ENCODE measurements around the gene SPATA13. TPM values are rescaled to one million over a fixed set of nuclear protein-coding genes. Genes with fewer than 3 reads are reported as not detected.

The SPATA13 gene
- total RNA-seq, 1 experiment from 2014 or later, result 14.1 TPM

- no CpG with 5 or more reads among the region's 3 CpGs for WGBS (ENCODE audit: extremely low coverage, insufficient read length, low lambda C conversion rate)
Measured at GRCh38 chr13:24203273-24203672, 42.8 kb downstream of the SPATA13 start.

More at GRCh38 chr13:24203273-24203672, 42.8 kb downstream of the SPATA13 start:
- Histone ChIP-seq H3K79me2 (ENCODE audit: insufficient read depth, low read length) (peaks cover 2% of the 10 kb centered on the region; the same call in 1 of the 2 replicates), H3K4ac (ENCODE audit: low read depth, low read length) (no peak overlapping the region), H3K79me1 (ENCODE audit: insufficient read depth, low read depth, low read length, poor library complexity, severe bottlenecking) (no peaks in the 10 kb centered on the region), H3K56ac (ENCODE audit: insufficient read length, low read depth, low read length) (no peak overlapping the region), H3K27me3 (ENCODE audit: insufficient read depth, low read length) (no peaks in the 10 kb centered on the region), H3K4me2 (ENCODE audit: insufficient read depth, insufficient read length, low read length) (no peak overlapping the region), H2AK5ac (ENCODE audit: insufficient read length, low read length) (no peak overlapping the region), H4K8ac (replicated peaks; ENCODE audit: insufficient read length, low read depth, low read length) (no peak overlapping the region), H2BK20ac (ENCODE audit: low read depth, low read length, poor library complexity, severe bottlenecking) (no peak overlapping the region), H3K4me1 (ENCODE audit: insufficient read depth, low read length) (no peaks in the 10 kb centered on the region; the same call in 1 of the 2 replicates), H2BK15ac (ENCODE audit: low read depth, low read length) (no peak overlapping the region), H2AFZ (ENCODE audit: low read length) (no peak overlapping the region), H3K23ac (ENCODE audit: insufficient read length, low read depth, low read length) (no peak overlapping the region), H3K18ac (ENCODE audit: insufficient read length, low read depth, low read length) (no peak overlapping the region), H4K91ac (ENCODE audit: insufficient read length, low read depth, low read length) (no peak overlapping the region), H2BK12ac (ENCODE audit: insufficient read length, low read depth, low read length) (no peak overlapping the region), H3K9ac (ENCODE audit: extremely low read depth, insufficient read length, low read length) (no peak overlapping the region), H2BK120ac (ENCODE audit: low read depth, low read length, poor library complexity, severe bottlenecking) (no peak overlapping the region), H3K23me2 (ENCODE audit: insufficient read length, low read depth, low read length, poor library complexity, severe bottlenecking) (no peaks in the 10 kb centered on the region), H2BK5ac (ENCODE audit: insufficient read length, low read length) (no peak overlapping the region), H3K9me3 (ENCODE audit: control insufficient read depth, low read depth, low read length) (no peaks in the 10 kb centered on the region), H3K14ac (ENCODE audit: insufficient read depth, low read length) (no peak overlapping the region), H4K5ac (ENCODE audit: insufficient read length, low read depth, low read length) (no peak overlapping the region), H3K27ac (ENCODE audit: insufficient read length, low read depth, low read length) (no peak overlapping the region), H3T11ph (ENCODE audit: low read length) (no peak overlapping the region), H4K20me1 (ENCODE audit: control insufficient read depth, insufficient read depth, insufficient read length) (no peaks in the 10 kb centered on the region)
- Mint-ChIP-seq H3K27ac (no peak overlapping the region; a peak in 1 of 7 replicates), H3K4me1 (peaks cover 11 to 14% of the 10 kb centered on the region in 2 experiments), H3K27me3 (ENCODE audit: low read depth) (no peaks in the 10 kb centered on the region), H3K36me3 (ENCODE audit: insufficient read depth in 1 of 3, low read depth in 3 of 3) (no peaks in the 10 kb centered on the region), H3K4me3 (no peak overlapping the region), H3K9me3 (no peaks in the 10 kb centered on the region)
- TF ChIP-seq CTCF (conservative IDR thresholded peaks at IDR 0.05), result no peak
- DNase-seq, result no peak

All from H9 (cell line).